ENCODE measurements around the gene NXPH2. TPM values are rescaled to one million over a fixed set of nuclear protein-coding genes. Genes with fewer than 3 reads are reported as not detected.

NXPH2 gene
- total RNA-seq, 1 experiment from 2014 or later, result 1.8 TPM

DNA sequence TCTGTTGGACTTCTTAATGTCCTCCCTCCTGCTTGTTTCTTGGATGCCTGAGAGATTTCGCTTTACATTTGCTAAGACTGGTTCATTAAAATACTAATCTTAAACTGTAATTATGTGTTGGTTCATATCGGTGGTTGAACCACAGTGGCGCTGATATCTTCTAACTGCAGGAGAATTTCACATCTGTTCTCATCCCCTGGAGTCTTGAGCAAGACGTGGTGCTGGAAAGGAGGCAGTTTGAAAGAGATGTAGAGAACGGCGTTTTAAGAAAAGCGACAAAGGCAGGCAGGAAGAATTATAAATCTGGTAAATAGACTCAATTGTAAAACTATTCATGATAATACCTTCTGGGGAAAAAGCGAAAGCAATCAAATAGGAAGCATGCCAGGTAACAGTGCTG is 79.5 kb downstream of the NXPH2 start:
- Histone ChIP-seq H4K8ac (replicated peaks; ENCODE audit: insufficient read length, low read depth, low read length) (no peak overlapping the region), H3K56ac (ENCODE audit: insufficient read length, low read depth, low read length) (no peak overlapping the region), H3K23me2 (ENCODE audit: insufficient read length, low read depth, low read length, poor library complexity, severe bottlenecking) (no peaks in the 10 kb centered on the region), H3K18ac (ENCODE audit: insufficient read length, low read depth, low read length) (no peak overlapping the region), H3K27ac (ENCODE audit: insufficient read length, low read depth, low read length) (no peak overlapping the region), H3K79me1 (ENCODE audit: insufficient read depth, low read depth, low read length, poor library complexity, severe bottlenecking) (no peaks in the 10 kb centered on the region), H3K27me3 (ENCODE audit: insufficient read depth, low read length) (no peaks in the 10 kb centered on the region), H2BK20ac (ENCODE audit: low read depth, low read length, poor library complexity, severe bottlenecking) (no peak overlapping the region), H3K4ac (ENCODE audit: low read depth, low read length) (no peak overlapping the region), H4K5ac (ENCODE audit: insufficient read length, low read depth, low read length) (no peak overlapping the region), H3K79me2 (ENCODE audit: insufficient read depth, low read length) (no peaks in the 10 kb centered on the region), H3K23ac (ENCODE audit: insufficient read length, low read depth, low read length) (no peak overlapping the region), H2BK120ac (ENCODE audit: low read depth, low read length, poor library complexity, severe bottlenecking) (no peak overlapping the region), H2AK5ac (ENCODE audit: insufficient read length, low read length) (no peak overlapping the region), H4K20me1 (ENCODE audit: control insufficient read depth, insufficient read depth, insufficient read length) (no peaks in the 10 kb centered on the region), H3T11ph (ENCODE audit: low read length) (no peak overlapping the region), H2BK15ac (ENCODE audit: low read depth, low read length) (no peak overlapping the region), H3K9ac (ENCODE audit: extremely low read depth, insufficient read length, low read length) (no peak overlapping the region), H2BK12ac (ENCODE audit: insufficient read length, low read depth, low read length) (no peak overlapping the region), H3K4me1 (ENCODE audit: insufficient read depth, low read length) (no peaks in the 10 kb centered on the region), H2AFZ (ENCODE audit: low read length) (no peak overlapping the region), H2BK5ac (ENCODE audit: insufficient read length, low read length) (no peak overlapping the region), H3K9me3 (ENCODE audit: control insufficient read depth, low read depth, low read length) (no peaks in the 10 kb centered on the region), H4K91ac (ENCODE audit: insufficient read length, low read depth, low read length) (no peak overlapping the region), H3K14ac (ENCODE audit: insufficient read depth, low read length) (no peak overlapping the region), H3K4me2 (ENCODE audit: insufficient read depth, insufficient read length, low read length) (no peak overlapping the region)
- H3K27ac Mint-ChIP-seq, result no peak overlapping the region
- no CpG with 5 or more reads among the region's 8 CpGs for WGBS (ENCODE audit: extremely low coverage, insufficient read length, low lambda C conversion rate)
- no peaks in the 10 kb centered on the region for H3K9me3 Mint-ChIP-seq
- TF ChIP-seq CTCF (conservative IDR thresholded peaks at IDR 0.05), result no peak
- no peaks in the 10 kb centered on the region for H3K36me3 Mint-ChIP-seq (ENCODE audit: insufficient read depth in 1 of 3, low read depth in 3 of 3)
- no peaks in the 10 kb centered on the region for H3K27me3 Mint-ChIP-seq (ENCODE audit: low read depth)
- no peak overlapping the region for H3K4me3 Mint-ChIP-seq
- peaks cover 14 to 16% of the 10 kb centered on the region in 2 experiments for H3K4me1 Mint-ChIP-seq
- DNase-seq, result no peak
